ENCODE measurements around the gene NR6A1.

NR6A1 gene

DNA sequence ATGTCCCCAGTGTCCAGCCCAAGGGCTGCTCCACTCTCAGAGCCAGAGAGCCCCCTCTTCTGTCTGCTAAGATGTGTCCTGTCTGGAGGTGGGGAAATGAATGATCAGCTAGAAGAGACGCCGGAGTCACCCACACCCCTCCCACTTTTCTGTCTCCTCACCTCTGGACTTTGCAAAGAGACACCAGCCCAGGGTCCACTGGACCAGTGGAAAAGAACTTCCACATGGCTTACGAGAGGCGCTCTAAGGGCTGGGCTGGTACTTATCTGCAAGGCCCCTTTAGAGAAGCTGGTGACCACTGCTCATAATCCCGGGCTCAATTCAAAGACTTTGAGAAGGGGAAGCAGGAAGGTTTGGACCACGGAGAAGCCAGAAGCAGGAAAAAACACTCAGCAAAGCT, 273.1 kb downstream of the NR6A1 start:
- DNase-seq = no peak

DNA sequence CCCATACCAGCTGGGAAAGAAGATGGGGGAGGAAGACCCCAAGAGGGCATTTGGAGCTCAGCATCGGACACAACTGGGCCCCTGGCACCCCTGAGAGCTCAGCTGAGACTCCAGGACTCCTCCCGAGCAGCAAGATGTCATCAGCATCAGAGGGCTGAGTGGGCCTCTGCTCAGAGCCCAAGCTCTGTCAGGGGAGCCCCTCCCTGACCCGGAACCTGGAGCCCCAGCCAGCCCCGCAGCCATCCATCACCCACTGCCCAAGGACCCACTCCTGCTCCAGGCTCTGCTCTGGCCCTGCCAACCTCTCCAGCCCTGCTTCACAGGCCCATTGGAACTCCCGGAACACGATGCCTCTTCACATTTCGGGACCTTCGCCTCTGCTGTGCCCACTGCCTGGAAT, 273.7 kb downstream of the NR6A1 start:
- DNase-seq = no peak

DNA sequence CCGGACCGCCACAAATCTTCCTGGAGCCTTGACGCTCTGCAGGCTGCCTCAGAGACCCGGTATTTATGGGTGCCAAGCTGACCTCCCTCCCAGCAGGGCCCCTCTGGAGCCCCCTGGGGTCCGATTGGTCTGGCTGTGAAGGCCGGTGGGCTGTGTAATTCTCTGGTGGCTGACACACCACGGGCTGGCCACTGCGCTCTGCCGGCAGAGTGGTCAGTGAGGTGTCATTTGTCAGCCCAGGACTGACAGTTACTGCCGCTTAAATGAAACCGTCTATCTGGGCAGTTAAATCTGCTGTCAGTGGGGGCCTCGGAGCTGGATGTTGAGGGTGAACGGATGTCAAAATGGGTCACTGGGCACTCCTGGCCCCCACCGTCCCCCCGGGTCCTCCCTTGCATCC, 274.6 kb downstream of the NR6A1 start:
- no peak for DNase-seq

DNA sequence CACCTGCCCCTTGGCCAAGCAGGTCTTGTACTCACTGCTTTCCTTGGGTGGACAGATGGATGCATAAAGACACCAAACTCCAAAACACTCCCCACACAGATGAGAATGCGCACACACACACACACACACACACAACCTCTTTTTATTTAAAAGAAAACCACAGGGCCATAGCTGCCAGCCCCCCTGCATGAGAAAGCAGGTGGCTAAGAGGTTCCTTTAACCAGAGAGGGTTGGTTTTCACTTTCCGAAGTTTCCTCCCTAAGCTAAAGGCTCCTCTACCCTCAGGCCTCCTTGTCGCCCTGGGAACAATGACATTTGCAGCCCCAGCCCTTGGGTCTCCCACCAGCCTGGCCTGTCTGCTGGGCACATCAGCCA, 275.0 kb downstream of the NR6A1 start:
- no peak for DNase-seq

DNA sequence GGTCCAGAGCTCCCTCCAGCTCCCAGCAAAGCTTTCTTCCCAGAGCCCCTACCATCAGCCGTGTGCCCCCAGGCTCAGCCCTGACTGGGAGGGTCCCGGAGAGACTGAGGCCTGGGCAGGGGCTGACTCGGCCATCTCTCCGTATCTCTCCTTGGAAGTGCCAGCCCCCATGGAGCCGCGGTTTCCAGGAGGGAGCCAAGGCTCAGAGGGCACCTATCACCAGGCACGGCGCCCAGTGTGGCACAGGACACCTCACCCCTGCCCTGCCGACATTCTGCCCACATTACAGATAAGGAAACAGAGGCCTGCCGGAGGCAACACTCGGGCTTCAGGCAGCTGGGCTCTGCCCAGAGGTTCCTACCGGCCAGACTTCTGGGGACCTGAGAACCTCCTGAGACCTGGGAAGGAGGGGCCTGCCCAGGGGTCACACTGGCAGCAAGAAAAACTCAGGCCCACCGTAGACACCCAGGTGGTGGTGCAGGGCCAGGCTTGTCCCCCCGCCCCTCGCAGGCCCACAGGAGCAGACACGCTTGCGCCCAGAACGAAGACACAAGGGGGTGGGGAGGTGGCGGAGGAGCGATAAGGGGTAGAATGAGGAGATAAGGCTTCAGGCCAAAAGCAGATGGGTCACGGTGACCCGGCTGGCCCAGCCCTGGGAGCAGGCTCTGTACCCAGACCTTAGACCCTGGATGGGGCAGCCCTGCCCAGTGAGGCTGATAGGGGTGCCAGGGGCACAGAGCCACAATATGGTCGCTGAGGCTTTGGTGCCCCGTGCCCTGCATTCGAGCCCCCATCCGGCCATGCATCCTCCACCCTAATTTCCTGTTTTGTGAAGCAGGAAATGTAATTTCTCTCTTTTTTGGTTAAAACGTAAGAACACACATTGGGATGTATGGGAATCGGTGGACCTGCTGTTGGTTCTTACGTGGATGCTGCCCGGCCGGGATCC, 275.7 kb downstream of the NR6A1 start:
- DNase-seq = no peak

DNA sequence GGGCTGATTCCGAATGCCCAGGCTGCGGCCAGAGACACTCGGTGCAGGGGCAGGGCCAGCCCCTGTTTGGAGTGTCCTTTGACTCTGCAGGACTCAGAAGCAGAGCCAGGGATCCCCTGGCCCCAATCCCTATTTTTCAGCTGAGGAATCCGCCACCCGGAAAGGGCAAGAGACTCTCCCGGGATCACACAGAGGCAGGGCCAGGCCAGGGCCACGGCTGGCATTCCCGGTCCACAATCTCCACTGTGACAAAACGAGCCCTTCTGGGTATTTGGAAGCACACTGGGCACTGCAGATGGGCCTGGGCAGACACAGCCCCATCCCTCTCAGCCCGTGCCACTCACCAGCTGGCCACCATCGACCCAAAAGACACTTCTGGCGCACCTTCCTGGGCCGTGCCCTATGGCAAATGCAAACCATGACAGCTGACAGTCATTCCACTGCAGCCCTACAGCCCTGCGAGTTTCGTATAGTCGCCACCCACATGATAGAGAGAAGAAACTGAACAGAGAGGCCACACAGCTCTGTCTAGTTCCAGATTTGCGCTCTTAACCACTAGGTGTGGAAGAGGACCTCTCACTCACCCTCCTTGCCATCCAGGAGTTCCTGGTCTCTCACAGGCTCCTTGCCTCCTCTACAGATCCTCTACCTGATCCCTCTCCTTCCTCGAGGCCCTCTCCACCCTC, 277.2 kb downstream of the NR6A1 start:
- DNase-seq = no peak

DNA sequence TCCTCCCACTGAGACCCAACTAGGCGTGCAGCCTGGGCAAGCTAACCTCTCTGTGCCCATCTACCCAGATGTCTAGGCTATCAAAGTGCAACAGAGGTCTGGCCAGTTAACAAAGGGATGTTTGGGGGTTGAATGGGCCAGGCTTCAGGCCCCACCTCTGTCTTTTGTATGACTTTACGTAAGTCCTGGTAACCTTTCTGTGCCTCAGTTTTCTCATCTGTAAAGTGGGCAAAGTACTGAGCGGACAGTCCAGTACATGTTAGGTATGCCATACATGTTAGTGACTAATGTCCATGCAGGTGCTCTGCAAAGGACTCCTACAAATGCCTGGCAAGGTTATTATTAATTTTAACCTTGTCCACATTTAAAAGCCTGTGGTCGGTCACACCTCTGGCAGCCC, 277.9 kb downstream of the NR6A1 start:
- DNase-seq = no peak

DNA sequence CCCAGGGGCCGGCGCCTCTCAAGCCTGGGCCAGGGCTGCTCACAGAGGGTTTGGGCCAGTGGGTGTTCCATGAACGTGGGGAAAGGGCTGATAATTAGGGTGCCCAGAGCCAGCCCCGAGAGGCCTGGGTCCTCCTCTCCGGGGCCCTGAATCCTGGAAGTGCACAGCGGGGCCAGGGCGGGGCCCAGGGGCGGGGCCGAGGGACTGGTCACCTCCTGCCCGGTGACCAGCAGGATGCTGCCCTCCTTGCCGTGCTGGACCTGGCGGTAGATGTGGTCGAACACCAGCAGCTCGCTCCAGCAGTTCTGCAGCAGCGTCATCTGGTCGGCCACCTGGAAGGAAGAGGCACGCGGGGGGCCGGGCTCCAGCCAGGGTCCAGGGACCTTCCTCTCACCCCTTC, 278.3 kb downstream of the NR6A1 start:
- no peak for DNase-seq

DNA sequence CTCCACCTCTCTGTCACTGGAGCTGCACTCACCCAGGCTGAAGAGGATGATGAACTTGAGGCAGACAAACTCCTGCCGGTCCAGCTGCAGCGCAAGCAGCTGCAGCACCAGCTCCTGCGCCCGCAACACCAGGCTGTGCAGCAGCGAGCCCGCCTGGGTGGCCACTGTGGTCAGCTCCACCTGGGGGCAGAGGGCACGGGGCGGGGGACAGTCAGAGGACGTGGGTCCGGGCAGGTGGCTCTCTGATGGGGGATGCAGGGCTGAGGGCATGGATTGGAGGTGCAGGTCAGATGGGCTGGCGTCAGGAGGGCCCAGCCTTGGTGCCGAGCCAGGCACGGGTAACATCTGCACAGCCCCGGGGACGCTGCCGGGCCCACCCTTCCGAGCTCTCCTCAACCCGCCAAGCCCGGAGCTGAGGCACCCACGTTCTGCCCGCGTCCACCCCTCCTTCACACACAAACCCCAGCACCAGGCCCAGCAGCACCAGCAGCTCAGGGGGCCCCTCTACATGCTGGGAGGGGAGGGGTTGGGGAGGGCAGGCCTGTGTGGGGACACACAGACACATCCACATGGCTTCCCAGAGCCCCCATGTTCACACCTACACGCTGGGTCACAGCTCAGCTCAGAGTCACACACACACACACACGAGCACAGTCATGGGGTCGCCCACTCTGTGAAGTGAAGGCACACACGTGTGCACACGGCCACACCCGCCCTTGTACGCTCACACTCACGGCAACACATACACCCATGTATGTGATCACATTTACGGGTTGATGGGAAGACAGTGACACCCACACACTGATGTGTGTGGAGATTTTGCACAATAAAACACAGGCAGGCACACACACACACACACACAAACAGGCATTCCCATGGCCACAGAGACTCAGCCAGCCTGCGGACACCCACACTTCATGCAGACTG, 279.8 kb downstream of the NR6A1 start:
- DNase-seq = no peak

DNA sequence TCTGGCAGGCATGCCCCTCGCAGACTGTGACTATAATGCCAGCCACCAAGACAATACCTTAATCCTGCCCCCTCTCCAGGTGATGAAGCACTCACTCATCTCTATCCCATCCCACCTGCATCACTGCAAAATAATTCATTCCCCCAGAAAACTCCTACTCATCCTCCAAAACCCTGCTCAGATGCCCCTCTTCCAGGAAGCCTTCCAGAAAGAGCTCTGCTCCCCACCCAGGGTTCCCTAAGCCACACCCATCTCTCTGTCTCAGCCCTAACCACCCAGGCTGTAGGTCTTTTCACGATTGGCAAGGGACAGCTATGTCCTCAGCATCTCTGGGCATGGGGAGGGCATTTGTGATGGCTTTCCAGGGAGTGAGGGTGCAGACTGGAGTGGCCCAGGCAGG, 281.1 kb downstream of the NR6A1 start:
- DNase-seq = no peak

DNA sequence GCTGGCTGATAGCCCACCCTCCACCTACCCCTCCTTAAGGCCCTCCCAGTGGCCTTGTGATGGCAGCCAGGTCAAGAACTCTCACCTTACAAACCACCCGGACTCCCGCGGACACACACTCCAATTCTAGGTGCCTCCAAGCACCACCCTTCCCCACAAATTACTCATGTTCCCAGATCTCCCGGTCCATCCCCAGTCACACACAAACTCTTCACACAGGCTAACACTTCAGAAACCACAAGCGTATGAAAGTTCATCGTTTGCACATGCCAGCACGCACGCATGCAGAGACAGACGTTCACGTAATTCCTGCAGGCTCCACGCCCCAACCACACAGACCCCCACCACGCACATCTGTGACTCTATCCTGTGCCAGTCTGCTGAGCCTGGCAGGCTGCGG, 281.9 kb downstream of the NR6A1 start:
- DNase-seq = no peak

DNA sequence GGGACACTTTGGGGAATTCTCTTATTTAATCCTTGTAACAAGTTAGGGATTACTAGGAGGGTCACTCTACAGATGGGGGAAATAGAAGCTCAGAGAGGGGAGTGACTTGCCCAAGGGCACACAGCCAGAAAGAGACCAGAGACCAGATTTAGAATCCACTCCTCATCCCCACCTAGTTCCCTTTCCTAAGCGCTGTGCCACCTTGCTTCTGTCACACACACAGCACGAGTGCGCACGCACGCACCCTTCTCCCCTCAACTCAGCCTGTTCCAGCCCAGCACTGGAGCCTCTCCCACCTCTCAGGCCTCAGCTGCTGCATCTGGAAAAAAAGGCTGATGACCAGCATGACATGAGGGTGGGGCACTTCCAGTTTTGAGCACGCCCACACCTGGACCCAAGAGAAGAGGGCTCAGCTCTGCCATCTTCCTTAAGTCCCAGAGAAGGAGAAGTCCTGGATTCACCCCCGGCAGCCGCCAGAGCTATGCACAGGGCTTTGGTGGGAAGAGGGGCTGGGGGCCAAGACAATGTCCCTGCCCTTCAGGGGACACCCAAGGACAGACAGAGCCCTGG, 282.4 kb downstream of the NR6A1 start:
- no peak for DNase-seq

DNA sequence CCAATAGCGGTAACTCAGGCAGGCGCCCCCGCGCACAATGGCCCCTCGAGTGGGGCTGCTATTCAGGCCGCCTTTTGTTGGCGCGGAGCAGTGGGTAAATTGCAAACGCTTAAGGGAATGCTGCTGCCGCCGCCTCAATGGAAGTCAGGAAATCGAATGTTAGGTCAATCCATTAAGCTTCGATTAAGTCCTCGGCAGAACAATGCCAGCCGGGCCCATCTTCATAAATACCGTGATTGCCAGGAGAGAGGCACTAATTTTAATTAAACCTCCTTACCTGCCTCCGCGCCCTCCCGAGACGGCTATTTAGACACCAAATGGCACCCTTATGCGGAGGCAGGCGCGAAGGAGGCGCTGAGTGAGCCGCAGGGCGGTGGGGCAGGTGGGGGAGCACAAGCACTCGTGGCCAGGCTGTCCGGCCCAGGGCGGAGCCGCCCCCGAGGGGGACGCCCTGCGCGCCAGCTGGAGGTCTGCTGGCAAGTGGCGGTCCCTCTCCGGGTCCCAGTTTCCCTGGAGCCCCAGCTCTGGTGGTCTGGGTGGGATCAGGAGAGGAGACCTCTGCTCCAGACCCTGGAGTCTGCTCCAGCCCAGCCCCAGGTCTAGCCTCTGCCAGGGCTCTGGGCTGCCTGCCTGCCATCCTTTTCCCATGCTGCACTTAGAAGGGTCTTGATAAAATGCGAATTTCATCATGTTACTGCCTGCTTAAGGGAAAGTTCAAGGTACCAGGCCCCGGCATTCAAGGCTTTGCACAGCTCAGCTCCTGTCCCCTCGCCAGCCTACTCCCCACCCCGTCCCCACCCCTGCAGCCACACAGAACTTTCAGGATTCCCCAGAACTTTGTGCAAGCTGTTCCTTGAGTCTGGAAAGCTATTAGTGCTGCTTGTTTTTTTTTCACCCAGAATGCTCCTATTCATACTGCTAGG, 283.6 kb downstream of the NR6A1 start:
- no peak for DNase-seq

DNA sequence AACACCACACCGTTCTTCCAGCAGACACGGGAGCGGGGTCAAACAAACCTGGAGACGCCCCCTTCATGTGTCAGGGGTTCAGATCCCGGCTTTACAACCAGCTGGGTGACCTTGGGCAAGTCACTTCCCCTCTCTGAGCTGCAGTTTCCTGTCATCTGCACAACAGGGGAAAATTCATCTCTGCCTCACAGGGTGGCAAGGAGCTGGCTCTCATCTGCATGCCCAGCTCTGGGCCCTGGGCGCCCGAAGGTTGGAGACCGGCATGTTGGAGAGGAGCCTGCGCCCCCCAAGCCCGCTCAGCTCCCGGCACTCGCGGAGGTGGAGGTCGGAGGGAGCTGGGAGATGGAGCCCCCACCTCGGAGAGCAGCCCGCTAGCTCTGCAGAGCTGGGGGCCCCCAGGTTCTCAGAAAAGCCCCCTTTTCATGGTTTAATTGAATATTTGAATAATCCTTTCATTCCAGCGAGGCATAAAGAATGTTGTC, 284.3 kb downstream of the NR6A1 start:
- DNase-seq = no peak

DNA sequence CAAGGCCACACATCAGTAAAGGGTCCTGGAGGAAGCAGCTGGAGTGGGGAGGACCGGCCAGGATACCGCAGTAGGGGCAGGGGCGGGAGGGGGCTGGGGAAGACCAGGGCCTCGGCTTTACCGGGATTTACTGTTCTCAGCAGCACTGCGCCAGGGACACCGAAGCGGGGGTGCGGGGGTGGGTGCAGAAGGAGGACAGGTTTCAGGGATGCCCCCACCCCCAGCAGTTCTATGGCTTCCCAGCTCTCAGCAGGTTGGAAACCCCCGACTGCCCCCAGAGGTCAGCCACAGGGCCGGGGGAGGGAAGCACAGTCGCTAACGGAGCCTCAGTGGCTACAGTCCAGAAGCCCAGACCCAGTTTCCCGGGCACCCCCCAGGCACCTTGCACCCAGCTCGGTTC, 285.2 kb downstream of the NR6A1 start:
- no peak for DNase-seq

DNA sequence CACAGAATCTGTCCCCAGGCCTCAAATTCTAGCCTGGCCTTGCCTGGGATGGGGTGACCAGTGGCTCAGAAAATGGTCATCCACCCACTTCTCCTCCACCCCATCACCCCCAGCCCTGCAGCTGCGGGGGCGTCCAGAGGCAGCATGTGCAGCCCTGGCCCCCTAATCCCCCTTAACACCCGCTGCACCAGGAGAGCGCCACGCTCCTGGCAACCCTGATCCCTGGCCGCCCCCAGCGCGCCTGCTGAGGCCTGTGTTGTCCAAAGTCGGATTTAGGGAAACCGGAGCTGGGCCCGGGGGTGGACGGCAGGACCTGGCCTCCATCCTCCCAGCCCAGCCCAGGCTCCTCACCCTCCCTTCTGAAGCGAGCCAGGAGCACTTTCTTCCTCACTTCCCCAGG, 285.9 kb downstream of the NR6A1 start:
- DNase-seq = no peak

DNA sequence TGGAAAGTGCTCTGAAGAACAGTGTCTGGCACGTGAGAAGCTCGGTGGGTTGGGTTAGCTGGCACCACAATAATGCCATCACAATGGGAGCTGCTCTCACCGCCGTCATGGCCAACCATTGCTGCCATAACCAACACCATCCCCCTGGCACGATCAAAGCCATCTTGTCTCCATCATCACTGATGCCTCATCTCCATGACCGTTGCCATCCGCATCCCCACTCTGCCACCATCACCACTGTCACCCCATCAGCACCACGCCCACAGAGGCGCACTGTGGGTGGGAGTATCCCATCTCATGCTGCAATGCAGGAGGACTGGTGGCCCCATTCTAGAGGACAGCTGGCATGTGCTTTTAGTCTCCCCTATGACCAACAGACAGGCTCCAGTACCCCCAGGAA, 287.6 kb downstream of the NR6A1 start:
- no peak for DNase-seq

DNA sequence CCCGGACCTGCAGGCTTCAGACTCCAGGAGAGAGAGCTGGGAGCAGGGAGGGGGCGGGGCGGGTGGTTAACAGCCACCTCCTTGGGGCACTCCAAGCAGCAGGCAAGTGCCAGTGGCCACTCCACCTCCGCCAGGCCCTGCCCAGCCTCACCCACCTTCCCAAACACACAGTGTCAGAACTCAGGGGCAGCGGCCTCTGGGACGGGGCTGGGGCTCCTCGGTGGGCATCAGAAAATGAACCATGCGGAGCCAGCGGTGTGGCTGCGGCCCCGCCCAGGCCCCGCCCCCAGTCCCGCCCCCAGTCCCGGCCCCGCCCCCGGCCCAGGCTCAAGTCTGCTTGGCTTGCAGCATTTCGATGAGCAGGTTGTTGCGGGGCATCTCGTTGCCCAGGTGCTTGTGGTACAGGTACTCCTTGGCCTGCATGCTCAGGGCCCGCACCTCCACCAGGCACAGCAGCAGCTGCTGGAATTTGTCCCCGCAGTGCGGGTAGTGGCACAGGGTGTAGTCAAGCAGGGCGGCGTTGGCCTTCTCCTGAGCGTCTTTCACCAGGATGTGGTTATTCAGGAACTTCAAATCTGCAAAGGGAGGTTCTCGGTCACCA, 288.6 kb downstream of the NR6A1 start:
- DNase-seq = no peak

DNA sequence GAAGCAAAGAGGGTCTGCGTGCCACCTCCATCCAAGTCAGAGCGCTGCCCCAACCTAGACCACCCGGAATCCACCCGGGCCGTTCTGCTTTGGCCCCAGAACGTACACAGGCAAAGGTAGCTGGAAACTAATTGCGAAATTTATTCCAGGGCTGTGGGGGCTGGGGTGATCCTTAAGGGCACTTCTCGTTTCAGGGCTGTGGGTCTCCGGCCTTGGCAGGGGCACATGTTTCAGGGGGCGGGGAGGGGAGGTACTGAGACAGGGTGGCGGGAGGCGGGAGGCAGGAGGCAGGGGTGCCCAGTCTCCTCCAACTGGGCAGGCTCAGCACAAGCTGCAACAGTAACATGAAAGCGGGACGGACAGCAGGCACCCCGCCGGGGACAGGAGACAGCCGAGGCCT, 290.0 kb downstream of the NR6A1 start:
- DNase-seq = no peak

DNA sequence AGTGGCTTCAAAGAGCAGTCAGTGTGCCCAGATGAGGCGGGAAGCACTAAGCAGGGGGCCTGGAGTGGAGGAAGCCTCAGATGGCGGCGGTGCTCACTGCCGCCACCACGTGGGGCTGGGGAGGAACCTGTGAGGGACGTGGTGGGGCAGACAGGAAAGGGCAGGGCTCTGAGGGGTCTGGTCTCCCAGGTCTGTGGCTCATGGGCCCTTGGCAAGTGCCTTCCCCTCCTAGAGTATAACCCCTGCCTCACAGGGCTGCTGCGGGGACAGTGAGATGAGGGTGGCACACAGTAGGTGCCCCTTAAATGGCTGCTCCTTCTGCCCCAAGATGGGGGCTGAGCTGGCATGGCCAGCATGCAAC, 290.5 kb downstream of the NR6A1 start:
- no peak for DNase-seq

DNA sequence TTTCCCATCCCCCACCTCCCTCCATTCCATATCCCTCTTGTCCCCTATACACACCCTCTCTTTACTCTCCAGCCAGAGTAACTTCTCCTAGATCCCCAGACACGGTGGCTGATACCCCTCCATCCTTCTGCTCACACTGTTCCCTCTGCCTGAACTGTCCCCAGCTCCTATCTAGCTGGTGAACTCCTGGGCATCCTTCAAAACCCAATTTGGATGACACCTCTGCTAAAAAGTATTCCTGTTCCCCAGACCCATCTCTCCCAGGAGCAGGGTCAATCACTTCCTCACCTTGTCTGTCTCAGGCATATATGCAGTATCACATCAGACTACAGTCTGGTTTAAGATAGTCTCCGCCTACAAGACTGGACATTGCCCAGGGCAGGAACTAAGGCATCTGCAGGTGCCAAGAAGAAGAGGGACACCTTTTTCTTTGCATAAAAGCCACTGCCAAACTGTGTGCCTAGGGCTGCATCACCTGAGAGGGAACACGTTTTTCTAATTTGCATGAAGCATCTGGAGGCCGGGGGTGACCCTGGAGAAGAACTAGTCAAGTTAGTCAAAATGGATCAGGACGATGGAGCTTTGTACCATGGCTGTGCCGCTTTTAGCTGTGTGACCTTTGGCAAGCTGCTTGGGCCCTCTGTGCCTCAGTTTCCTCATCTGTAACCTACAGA, 291.0 kb downstream of the NR6A1 start:
- no peak for DNase-seq
